GM10248 (cell line): ENCODE data around the gene KCNK17.

ENCODE experiments used
- CTCF ChIA-PET: fragments of 300-600 bp; sonication (Branson Sonifier 250); formaldehyde crosslinking; extraction: SDS; loops from one replicate; lab custom pipeline; 2021; ENCODE audit warnings: antibody characterized with exemption; lab: Yijun Ruan, JAX
- POLR2A ChIA-PET: fragments of 350-650 bp; sonication (Branson Sonifier 250); formaldehyde crosslinking; extraction: SDS; loops from one replicate; lab custom pipeline; 2020; ENCODE audit warnings: antibody characterized with exemption; lab: Yijun Ruan, JAX
- DNase-seq: peaks from one replicate; pipeline ENCODE4 v3.0.0; 2012; ENCODE audit errors: extremely low spot score
- CTCF ChIP-seq: IDR thresholded peaks from 2 replicates; pipeline ENCODE4 v1.5.1; 2012; ENCODE audit warnings: mild to moderate bottlenecking, low read depth; ENCODE audit errors: extremely low read depth, missing control alignments, control extremely low read depth

Gene KCNK17

GRCh38 chr6:39327507-39327906, 13.3 kb upstream of the KCNK17 start:
- TF ChIP-seq CTCF, result no peak
- ChIA-PET CTCF (no interaction called here), POLR2A (no interaction called here)
- DNase-seq, result no peak

DNA sequence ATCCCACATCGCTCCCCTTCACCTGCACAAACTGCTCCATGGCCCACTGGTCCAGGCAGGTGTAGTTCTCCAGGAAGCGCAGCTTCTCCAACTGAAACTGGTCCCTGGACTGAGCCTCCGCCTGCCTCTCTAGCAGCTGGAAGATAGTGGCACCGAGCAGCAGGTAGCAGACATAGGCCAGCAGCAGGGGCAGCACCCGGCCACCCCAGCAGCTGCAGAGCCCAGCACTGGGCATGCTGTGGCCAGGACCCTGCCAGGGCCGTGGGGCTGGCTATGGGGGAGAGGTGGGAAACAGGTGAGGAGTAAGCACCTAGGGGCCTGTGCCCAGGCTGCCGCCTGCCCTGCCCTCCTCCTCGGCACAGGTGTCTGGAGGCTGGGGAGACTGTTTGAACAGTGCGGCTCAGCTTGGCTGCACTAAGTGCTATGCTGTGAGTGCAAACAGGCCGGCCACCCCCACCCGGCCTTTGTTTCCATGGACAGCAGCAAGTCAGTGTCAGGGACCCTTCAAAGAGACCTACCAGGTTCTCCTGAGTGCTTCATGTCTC, 8.2 kb upstream of the KCNK17 start, which contains the start of gene KCNK16:
KCNK16 (minus strand) TSS at position 397 of the 545 bp plus-strand sequence; CDS start at position 235, 162 bp downstream.
- DNase-seq, result no peak
- ChIA-PET CTCF (interaction anchor here (1.1 kb wide), 1 partner anchor 19 kb away, joined by 3 read pairs; no protein-coding TSS in a partner anchor), POLR2A (interaction anchor here (0.7 kb wide), 1 partner anchor 93 kb away, joined by 3 read pairs; the partner anchor contains the start of gene KCNK5)
- no peak for TF ChIP-seq CTCF

- no peak for DNase-seq
- POLR2A ChIA-PET, result no interaction called here
- CTCF ChIA-PET, result interaction anchor here (0.8 to 1.1 kb wide), 3 partner anchors 9 to 118 kb away, joined by 3 read pairs; no protein-coding TSS in a partner anchor
- TF ChIP-seq CTCF, result no peak
Measured at GRCh38 chr6:39321761-39322160, 7.5 kb upstream of the KCNK17 start.

DNA sequence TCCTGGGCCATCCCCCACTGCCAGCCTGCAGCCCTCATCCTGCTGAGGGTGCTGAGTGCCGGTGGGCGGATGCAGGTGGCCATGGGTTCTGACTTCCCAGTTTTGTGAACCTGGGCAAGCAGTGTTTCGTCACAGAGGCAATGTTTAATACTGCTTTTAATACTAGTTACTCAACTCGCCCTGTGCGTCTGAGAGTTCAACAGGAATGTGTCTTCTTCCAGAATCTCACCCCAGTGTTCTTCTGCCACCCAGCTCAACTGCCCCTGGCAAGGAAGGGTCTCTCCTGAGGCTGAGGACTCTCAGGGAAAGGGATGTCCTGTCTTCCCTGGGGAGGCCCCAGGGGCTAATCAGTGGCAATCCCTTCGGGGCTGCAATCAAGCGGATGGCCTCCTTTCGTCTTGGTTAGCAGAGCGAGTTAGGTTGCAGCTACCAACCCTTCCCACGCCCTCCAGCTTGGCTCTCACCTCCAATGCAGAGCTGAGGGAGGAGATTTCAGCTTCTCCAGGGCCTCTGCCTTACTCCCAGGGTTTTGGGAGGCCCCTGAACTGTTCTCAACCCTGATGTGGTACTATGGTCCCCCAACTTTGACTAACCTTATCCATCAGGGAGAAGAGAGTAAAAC, 6.3 kb upstream of the KCNK17 start:
- TF ChIP-seq CTCF, result no peak
- POLR2A ChIA-PET, result no interaction called here
- DNase-seq, result no peak
- CTCF ChIA-PET, result interaction anchor here (0.8 to 1.1 kb wide), 2 partner anchors 10 to 18 kb away, joined by 3 read pairs; no protein-coding TSS in a partner anchor

GRCh38 chr6:39319621-39320362, 5.6 kb upstream of the KCNK17 start:
- TF ChIP-seq CTCF, result no peak
- CTCF ChIA-PET, result interaction anchor here (1.6 kb wide), 1 partner anchor 10 kb away, joined by 7 read pairs; no protein-coding TSS in a partner anchor
- no peak for DNase-seq
- POLR2A ChIA-PET, result no interaction called here

GRCh38 chr6:39317256-39317655, 3.0 kb upstream of the KCNK17 start:
- TF ChIP-seq CTCF, result no peak
- DNase-seq, result no peak
- ChIA-PET POLR2A (no interaction called here), CTCF (interaction anchor here (1.0 to 1.3 kb wide), 2 partner anchors 12 to 14 kb away, joined by 3 to 5 read pairs; no protein-coding TSS in a partner anchor)
